GM19035 (cell line): ENCODE measurements around the gene MYO18A.

ENCODE experiments used
- ATAC-seq: cut with Tn5 transposase; IDR thresholded peaks from one replicate; pipeline ENCODE4 v1.9.1; 2021; ENCODE audit not compliant: unreplicated experiment

Gene MYO18A

DNA sequence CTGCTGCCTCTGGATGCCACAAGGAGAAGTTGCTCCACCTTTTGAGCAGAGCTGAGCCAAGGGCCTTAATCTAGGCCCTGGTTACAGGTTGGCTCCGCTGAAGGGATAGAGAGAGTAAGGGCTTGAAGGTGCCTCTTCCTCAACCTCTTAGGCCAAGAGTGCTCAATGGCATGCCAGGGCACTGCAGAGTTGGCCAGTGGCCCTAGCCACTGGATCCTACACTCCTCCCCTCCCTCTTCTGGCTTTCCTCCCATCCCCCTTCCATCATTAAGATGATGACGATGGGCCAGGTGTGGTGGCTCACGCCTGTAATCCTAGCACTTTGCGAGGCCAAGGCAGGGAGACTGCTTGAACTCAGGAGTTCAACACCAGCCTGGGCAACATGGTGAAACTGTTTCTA is 50.5 kb downstream of the MYO18A start:
- ATAC-seq: no peak

DNA sequence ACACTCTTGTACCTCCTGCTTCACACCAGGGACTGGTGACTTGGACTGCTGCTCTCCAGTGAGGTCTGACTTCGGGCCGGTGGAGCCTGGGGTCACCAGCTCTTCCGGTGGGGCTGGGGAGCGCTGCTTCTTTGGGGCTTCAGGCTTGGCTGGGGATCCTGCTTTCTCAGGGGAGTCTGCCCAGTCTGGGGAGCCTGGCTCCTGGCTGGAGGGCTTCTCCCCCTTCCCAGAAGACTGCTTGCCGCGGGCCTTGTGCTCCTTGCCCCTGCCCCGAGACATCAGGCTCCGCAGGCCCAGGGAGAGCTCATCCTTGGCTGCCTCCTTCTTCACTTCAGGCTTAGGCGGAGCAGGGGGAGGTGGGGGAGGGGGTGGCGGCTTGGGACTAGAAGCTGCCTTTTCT is 52.4 kb downstream of the MYO18A start:
- ATAC-seq: no peak

DNA sequence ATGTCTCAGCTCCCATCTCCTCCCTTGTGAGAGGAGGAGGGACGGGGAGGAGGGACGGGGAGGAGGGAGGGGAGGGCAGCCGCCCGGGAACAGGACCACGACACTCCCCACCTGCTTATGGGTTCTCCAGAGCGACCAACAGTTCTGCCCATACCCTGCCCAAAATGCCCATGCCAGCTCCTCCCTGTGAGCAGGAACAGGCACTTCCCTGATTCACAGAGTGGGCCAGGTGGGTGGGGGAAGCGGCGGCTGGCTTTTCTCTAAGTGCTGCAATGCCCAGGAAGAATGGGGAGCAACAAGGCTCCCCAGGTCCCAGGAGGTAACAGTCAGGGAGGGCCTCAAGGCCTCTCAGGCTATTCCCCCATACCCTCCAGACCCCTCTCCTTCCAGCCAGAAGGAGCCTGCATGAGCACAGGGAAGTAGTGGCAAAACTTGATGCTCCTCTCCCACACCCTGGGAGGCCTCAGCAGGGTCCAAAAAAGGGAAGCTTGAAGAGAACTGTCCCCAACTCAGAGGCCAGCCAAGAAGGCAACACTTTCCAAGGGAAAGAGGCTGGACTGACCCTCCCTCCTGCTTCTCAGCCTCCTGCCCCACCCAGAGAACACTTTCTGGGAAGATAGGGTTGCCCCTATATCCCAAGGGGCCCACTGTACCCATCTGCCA is 53.8 kb downstream of the MYO18A start:
- ATAC-seq: no peak

DNA sequence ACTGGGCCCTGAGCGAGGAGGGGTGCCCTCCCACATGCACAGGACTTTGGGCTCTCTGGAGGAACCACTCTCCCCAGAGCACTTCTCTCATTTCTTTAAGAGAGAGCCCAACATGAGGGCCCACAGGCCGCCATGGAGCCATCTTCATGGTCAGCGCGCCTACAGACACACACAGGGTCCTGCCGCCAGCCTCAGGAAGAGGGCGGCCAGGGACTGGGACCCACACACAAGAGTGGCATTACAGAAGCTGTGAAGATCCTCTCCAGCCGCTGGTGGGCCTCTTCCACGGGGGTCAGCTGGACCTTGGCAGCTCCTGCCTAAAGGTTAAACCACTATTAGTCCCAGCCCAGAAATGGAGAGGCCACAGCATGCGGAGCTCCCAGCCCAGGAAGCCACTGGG is 54.5 kb downstream of the MYO18A start:
- ATAC-seq: no peak

DNA sequence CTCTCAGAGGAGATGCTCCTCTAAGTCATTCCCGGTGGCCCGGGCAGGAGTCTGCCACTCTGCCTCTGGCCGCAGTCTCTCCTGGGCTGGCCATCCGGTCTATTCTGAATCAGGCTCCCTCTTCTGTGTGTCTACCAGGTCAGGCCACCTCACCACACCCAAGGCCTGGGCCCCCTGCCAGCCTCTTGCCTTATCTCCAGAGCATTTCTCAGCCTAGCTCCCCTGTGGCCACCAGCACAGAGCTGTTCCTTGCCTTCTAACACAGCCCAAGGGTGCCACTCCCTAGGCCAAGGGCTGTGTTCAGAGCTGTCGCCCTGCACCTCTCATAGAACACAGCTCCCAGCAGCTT is 55.3 kb downstream of the MYO18A start:
- no peak for ATAC-seq

DNA sequence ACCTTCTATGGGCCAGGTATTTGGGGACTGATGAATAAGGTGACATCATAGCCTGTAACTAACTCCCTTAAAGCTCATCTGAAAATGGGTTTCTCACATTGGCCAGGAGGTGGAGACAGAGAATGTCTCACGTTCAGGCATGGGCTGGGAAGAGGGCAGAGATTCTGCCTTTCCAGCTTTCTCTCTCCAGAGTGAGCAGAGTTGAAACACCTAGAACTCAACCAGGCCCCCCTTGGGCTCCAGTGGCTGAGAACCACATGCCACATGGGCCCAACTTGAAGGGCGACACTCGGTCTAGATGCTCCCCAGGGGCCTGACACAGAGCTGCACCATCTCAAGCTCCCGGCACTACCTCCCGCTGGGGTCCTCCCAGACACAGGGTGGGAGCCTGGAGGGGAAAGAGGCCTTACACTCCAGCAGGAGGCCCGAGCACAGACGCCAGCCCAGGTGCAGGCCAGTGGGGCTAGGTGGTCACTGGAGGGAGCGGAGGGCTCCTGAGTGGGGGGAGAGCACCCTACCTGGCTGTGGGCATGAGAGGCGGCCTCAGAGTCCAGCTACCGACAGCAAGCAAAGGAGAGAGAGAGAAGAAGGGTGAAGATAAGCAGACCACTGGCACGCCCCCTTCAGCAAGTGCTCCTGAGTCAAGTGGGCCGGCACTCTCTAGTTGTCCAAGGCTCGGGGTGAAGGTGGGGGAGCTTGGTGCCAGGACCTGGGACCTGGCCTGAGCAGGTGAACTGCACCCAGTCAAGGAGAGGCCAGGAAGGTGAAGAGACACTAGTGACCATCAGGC is 55.9 kb downstream of the MYO18A start:
- no peak for ATAC-seq

DNA sequence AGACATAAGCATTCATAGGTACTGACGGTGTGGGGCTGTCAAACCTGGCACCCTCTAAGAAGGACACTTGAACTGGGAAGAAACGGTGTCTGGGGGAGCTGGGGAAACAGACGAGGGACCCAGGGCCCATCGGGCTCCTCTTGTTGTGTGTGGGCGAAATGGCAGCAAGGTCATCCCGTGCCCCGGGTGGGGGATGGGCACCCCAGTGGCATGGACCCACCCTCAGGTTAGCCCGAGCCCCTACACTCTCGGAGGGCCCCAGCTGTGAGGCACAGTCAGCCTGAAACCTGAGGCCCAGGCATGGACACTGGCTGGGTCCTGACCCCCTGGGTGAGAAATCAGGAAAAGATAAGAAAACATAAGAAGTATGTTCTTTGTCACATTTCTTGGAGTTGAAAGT is 57.1 kb downstream of the MYO18A start:
- ATAC-seq: no peak

DNA sequence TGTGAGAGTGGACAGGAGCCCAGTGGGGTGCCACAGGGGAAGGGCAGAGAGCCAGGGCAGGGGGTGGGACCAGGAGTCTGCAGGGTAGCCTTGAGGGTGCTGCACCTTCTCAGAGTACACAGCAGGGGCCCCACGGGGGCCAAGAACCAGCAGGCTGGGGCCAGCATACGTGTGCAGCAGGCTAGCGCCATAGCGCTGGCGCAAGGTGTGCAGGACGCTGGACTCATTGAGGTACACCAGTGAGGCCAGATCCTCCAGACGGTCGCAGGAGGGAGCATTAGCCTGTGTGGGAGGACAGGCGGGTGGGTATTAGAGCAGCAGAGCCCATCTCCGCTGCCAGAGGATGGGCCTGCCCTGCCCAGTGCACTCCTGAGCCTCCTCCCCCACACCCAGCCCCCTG is 58.8 kb downstream of the MYO18A start:
- no peak for ATAC-seq

DNA sequence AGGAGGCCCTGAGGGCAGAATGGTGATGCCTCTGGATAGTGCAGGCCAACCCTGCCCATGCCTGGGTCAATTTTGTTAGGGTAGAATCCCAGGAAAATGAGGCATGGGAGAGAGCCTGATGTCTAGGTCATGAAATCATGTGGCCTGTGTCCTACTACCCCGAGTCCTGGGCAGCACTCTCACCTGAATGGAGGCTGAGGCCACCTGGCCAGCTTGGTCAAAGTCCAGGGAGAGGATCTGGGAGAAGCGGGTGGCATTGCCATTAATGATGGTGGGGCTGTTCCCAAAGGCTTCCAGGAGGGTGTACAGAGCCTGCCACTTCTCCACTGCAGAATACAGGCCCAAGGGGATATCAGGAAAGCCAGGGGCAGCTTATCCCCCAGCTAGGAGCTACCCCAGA is 59.8 kb downstream of the MYO18A start:
- no peak for ATAC-seq

DNA sequence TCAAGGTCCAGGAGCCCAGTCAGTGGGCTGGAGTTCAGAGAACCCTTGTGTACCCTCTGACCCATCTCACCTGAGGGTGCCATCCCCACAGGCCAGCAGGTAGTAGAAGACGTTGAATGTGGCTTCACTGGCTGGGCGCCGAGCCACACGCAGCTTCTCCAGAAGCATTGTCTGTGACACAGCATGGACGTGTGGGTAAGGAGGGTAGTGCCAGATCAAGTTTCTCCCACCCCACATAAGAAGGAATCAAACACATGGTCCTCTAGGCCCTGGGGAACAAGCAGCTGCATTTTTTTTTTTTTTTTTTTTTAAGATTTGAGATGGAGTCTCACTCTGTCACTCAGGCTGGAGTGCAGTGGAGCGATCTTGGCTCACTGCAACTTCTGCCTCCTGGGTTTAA is 60.9 kb downstream of the MYO18A start:
- ATAC-seq: no peak

DNA sequence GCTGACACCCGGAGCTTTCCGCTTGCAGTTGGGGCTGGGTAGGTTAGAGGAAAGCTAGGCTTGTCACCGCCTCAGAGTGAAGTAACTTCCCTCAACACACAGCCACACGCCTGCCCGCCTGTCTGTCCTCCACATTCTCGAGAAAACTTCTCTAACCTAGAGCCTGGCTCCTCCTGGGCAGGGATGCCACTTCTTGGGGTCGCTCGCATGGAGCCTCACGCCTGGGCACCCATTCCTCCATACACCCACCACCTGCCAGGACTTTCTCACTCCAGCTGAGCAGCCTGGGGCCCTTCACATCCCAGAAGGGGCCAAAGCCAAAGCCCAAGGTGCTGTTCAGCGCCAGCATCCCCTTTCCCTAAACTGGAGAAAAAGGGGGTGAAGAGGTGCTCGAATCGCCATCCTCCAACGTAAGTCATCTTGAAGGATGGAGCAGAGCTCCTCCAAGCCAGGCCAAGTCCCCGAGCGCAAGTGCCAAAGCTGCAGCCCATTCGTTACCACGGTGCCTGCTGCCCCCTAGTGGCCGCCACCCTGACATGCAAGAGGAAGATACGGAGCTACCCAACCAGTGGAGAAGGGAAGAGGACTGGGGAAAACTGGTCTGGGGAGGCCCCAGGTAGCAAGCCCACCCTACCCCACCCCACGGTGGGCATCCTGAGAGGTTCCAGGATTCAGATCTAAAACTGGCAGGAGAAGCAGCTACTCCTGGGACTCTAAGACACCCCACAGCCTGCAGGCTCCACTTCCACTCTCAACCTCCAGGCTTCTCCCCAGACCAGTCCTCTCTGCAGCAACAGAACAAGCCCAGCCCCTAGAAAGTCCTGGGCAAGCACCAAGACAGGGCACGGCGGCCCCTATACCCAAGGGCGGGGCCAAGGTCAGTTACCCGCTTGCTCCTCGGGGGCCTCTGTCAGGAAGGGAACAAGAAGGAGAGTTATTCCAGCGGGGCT is 63.1 kb downstream of the MYO18A start:
- no peak for ATAC-seq

DNA sequence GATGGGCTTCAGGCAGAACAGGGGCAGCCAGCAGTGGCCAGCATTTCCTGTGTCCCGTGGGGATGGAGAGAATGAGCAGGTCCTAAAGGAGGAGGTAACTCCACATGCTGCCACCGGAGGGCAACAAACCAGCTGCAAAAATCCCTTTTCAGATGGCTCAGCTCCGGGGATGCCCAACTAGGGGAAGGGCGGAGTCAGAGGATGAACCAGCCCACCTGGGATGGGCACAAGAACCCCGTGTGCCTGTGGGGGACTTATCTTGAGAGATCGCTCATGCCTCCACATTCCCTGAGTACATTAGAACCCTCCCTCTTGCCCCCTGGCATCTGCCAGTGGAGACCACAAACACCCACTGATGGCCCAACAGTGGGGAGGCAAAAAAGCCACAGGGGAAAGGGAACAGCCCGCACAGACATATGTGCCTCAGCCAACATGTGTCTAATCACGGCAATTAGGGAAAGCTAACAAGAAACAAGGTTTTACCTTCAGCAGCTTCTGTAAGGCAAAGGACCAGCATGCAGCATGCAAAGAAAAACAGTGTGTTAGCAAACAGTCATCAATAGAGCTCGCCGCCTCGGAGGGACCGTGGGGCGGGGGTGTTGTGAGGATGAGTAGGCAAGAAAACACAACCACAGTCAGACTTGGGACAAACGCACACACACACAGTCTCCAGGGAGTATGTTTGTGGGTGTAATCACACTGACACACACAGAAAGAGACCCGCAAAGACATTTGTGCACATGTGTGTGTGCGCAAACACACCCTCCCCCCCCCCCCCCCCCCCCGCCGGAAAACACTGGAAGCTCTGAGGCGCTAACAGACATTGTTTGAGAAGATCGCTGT is 64.0 kb downstream of the MYO18A start:
- ATAC-seq: no peak

DNA sequence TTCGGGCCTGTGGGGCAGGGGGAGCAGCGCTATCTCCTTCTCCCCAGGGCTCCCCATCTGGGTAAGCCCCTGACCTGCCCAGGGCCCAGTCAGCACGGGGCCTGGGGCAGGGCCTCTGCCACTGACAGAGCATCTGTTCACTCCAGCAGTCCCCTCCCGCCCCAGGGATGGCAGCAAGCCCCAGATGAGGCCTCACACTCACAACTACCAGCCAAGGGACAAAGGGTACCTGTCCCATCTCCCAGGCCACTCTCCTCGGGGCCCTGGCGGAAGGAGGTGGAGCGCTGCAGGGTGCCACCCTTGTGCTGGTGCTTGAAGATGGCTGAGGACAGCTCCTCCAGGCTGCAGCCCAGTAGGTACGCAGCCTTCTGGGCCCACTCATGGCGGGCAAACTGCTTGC is 64.8 kb downstream of the MYO18A start:
- no peak for ATAC-seq

DNA sequence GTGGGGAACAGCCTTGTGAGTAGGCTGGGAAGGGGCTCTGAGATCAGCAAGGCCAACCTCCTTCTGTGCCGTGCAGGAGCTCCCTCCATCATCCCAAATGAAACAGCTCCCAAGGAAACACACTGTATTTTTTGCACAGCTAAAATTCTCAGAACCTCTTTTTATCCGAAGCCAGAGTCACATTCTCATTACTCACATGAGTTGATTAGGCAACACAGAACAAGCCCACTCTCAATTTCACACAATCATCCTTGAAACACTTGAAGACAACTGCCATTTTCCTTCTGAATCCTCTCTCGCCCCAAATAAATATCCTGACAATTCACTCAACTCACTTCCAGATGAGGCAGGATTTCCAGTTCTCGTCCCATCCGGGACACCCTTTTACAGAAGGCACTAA is 66.1 kb downstream of the MYO18A start:
- no peak for ATAC-seq

DNA sequence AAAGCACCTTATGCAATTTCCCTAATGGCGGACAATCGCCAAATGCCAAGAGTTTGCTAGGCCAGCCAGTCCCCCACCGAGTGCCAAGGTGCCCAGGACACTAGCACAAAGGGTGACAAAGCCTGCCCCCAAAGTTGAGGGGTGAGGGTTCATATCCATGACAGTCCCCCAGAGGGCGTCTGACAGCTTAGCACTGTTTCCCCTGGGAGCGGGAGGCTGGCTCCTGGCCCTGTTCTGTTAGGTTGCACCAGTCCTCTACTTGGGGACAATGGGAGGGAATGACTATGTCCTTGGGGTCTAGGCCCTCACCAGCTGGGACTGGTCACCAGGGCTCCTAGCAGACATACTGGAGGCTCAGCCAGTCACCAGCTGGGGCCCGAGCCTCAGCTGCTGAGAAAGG is 66.9 kb downstream of the MYO18A start:
- no peak for ATAC-seq

DNA sequence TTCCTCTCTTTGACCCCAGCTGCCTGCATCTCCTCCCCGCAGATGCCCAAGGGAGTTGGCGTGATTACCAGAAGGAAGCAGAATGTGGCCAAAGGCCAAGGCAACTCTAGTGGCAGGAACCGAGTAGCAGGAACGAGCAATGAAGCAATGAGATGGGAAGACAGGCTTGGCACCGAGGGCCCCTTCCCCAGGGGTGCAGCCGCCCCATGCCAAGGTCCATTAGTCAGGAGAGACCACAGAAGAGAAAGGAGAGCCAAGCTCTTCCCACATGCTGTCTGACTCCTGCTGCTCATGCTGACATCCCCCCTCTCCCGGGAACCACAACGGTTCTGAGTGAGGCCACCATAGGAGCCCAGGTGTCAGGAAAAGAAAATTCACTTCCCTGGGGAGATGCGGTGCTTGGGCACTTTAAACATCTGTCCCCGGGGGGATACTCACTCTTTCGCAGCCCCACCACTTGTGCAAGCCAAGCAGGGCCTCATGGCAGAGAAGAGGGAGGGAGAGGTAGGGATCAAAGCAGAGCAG is 67.4 kb downstream of the MYO18A start:
- no peak for ATAC-seq

DNA sequence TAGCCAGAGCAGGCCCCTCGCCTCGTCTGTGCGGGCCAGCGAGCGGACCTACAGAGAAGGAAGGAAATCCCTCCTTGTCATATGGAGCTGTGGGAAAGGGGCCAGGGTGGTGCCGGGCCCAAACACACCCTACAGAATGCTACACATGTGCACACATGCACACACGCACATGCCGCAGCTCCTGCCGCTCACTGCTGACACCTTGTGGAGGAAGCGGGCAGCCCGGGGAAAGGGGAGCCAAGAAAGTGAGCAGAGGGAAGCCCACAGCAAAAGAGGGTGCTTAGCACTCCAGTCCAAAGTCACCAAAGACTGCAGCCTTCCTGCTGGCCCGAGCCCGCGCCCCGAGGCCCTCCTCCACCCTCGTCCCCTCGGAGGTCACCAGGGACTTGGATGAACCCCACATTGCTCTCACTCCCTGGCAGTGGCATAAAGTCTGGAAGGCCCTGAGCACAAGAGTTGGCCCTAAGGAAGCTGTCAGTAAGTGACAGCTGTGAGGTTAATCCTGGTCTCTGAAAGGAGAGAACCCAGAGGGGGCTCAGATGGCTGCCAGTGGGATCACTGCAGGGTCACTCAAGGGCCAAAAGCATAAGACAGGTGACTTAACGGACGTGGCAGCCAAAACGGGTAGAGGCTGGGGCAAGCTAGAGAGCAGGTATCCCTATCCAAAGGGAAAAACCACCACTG is 68.2 kb downstream of the MYO18A start:
- ATAC-seq: no peak

DNA sequence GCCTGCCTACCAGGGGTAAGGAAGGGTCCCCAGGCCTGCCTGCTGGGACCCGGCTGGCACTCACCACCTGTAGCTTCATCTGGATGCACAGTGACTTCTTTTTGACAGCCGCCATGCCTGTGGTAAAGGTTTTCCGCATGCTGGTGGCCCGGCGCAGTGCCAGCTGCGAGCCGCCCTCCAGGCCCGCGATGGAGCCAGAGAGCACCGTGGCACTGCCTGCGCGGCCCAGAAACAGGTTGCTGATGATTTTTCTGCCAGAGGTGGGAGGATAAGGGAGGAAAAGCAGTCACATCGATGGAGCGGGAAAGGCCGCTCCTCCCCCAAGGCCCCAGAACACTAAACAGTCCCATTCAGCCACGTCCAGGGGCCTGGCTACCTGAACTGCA is 69.8 kb downstream of the MYO18A start:
- ATAC-seq: no peak

DNA sequence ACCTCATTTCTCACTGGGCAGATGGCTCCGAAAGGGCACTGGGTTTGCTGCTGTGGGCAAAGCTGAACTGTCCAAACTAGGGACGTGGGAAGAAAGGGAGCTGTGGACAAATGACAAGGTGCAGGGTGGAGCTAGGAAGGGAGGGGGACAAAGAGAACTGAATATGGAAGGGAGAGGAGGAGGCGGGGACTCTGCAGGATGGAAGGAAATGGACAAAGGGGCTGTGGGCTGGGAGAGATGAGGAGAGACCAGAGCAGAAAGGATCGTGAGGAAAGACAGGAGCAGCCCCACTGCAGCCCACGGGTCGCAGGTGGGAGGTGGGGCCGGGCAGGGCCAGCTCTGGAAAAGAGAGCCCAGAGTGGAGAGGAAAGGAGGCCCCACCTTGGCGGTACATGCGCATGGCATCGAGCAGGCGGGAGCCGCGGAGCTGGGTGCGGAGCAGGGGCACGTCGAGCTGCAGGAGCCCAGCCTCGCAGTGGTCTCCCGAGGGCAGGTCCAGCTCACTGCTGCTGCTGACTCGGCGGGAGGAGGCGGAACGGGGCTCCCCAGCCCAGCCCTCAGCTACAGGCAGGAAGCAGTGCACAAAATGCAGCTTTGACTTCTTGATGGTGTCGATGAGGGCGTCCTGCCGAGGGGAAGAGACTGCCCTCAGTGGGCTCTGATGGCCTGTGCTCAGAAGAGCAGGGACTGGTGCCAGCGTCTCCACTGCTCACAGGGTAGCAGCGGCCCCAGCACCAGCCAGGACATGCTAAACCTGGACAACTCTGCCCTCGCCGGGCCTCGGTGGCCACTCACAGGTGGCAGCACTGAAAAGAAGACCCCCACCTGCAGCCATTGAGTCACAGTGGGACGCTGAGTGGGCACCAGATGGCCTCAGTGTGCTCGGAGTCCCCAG is 70.5 kb downstream of the MYO18A start:
- ATAC-seq: no peak
